H9 (cell line): ENCODE results near the gene CCDC85A. TPM values are rescaled to one million over a fixed set of nuclear protein-coding genes. Genes with fewer than 3 reads are reported as not detected.

Experiments
- DNase-seq: peaks from one replicate; pipeline ENCODE4 v3.0.0-alpha.2; 2017
- H2AFZ ChIP-seq: one replicate; pipeline ENCODE4 v1.6.1; 2013; ENCODE audit warnings: mild to moderate bottlenecking, low read length, control low read depth, moderate library complexity
- H2AK5ac ChIP-seq: 2 replicates; pipeline ENCODE4 v1.6.1; 2013; ENCODE audit warnings: low read length, control low read depth, mixed read lengths; ENCODE audit not compliant: insufficient read length
- H2BK120ac ChIP-seq: one replicate; pipeline ENCODE4 v1.6.1; 2013; ENCODE audit warnings: low read depth, mild to moderate bottlenecking, low read length, control low read depth, inconsistent platforms; ENCODE audit not compliant: poor library complexity, severe bottlenecking
- H2BK12ac ChIP-seq: 2 replicates; pipeline ENCODE4 v1.6.1; 2013; ENCODE audit warnings: low read length, control low read depth, mixed read lengths, low read depth; ENCODE audit not compliant: insufficient read length
- H2BK15ac ChIP-seq: 2 replicates; pipeline ENCODE4 v1.6.1; 2013; ENCODE audit warnings: low read depth, low read length, control low read depth
- H2BK20ac ChIP-seq: one replicate; pipeline ENCODE4 v1.6.1; 2013; ENCODE audit warnings: low read depth, mild to moderate bottlenecking, low read length, control low read depth, inconsistent platforms; ENCODE audit not compliant: poor library complexity, severe bottlenecking
- H2BK5ac ChIP-seq: 2 replicates; pipeline ENCODE4 v1.6.1; 2013; ENCODE audit warnings: low read length, control low read depth, mixed read lengths; ENCODE audit not compliant: insufficient read length
- H3K14ac ChIP-seq: 2 replicates; pipeline ENCODE4 v1.6.1; 2013; ENCODE audit warnings: low read length, control low read depth; ENCODE audit not compliant: insufficient read depth
- H3K18ac ChIP-seq: 2 replicates; pipeline ENCODE4 v1.6.1; 2013; ENCODE audit warnings: low read depth, mild to moderate bottlenecking, mixed read lengths, low read length, control low read depth; ENCODE audit not compliant: insufficient read length
- H3K23ac ChIP-seq: 2 replicates; pipeline ENCODE4 v1.6.1; 2013; ENCODE audit warnings: low read length, control low read depth, mixed read lengths, low read depth; ENCODE audit not compliant: insufficient read length
- H3K23me2 ChIP-seq: 2 replicates; pipeline ENCODE4 v1.6.1; 2013; ENCODE audit warnings: low read depth, mild to moderate bottlenecking, mixed read lengths, low read length, control low read depth; ENCODE audit not compliant: insufficient read length, poor library complexity, severe bottlenecking
- H3K27ac ChIP-seq: 2 replicates; pipeline ENCODE4 v1.5.1; 2013; ENCODE audit warnings: low read length, control low read depth, mixed read lengths, low read depth; ENCODE audit not compliant: insufficient read length
- H3K27me3 ChIP-seq: 2 replicates; pipeline ENCODE4 v1.6.1; 2013; ENCODE audit warnings: low read length, control low read depth, inconsistent platforms; ENCODE audit not compliant: insufficient read depth
- H3K4ac ChIP-seq: 2 replicates; pipeline ENCODE4 v1.6.1; 2013; ENCODE audit warnings: low read depth, mild to moderate bottlenecking, control low read depth, inconsistent platforms, low read length, moderate library complexity
- H3K4me1 ChIP-seq: 2 replicates; pipeline ENCODE4 v1.6.1; 2013; ENCODE audit warnings: low read length, control low read depth, inconsistent platforms; ENCODE audit not compliant: insufficient read depth
- H3K4me2 ChIP-seq: 2 replicates; pipeline ENCODE4 v1.6.1; 2013; ENCODE audit warnings: low read length, control low read depth, mixed read lengths; ENCODE audit not compliant: insufficient read length, insufficient read depth
- H3K56ac ChIP-seq: 2 replicates; pipeline ENCODE4 v1.6.1; 2013; ENCODE audit warnings: low read depth, mild to moderate bottlenecking, mixed read lengths, low read length, control low read depth; ENCODE audit not compliant: insufficient read length
- H3K79me1 ChIP-seq: 2 replicates; pipeline ENCODE4 v1.6.1; 2013; ENCODE audit warnings: low read depth, mild to moderate bottlenecking, moderate library complexity, low read length, control low read depth, inconsistent platforms; ENCODE audit not compliant: insufficient read depth, poor library complexity, severe bottlenecking
- H3K79me2 ChIP-seq: 2 replicates; pipeline ENCODE4 v1.6.1; 2013; ENCODE audit warnings: low read length, control low read depth, inconsistent platforms; ENCODE audit not compliant: insufficient read depth
- H3K9ac ChIP-seq: 2 replicates; pipeline ENCODE4 v1.6.1; 2013; ENCODE audit warnings: low read length, control low read depth, mixed read lengths; ENCODE audit not compliant: insufficient read length; ENCODE audit errors: extremely low read depth
- H3K9me3 ChIP-seq: one replicate; pipeline ENCODE4 v1.6.1; 2013; ENCODE audit warnings: low read depth, low read length, inconsistent platforms; ENCODE audit not compliant: control insufficient read depth
- H3T11ph ChIP-seq: one replicate; pipeline ENCODE4 v1.6.1; 2013; ENCODE audit warnings: mild to moderate bottlenecking, low read length, control low read depth, inconsistent platforms
- H4K20me1 ChIP-seq: one replicate; pipeline ENCODE4 v1.6.1; 2013; ENCODE audit not compliant: control insufficient read depth, insufficient read length, insufficient read depth
- H4K5ac ChIP-seq: 2 replicates; pipeline ENCODE4 v1.6.1; 2013; ENCODE audit warnings: low read depth, mild to moderate bottlenecking, mixed read lengths, low read length, control low read depth; ENCODE audit not compliant: insufficient read length
- H4K8ac ChIP-seq: replicated peaks from 2 replicates; pipeline ENCODE4 v1.6.1; 2013; ENCODE audit warnings: low read length, control low read depth, mixed read lengths, low read depth; ENCODE audit not compliant: insufficient read length
- H4K91ac ChIP-seq: 2 replicates; pipeline ENCODE4 v1.6.1; 2013; ENCODE audit warnings: low read depth, mild to moderate bottlenecking, moderate library complexity, mixed read lengths, low read length, control low read depth; ENCODE audit not compliant: insufficient read length
- H3K27ac Mint-ChIP-seq, 3 experiments: 2 replicates in 2 of 3; 3 replicates in 1 of 3; pipeline ENCODE4 v1.8.0; 2020 to 2021; ENCODE audit warnings: mixed read lengths in 3 of 3, mild to moderate bottlenecking in 1 of 3, moderate library complexity in 1 of 3
- H3K27me3 Mint-ChIP-seq: 2 replicates; pipeline ENCODE4 v1.8.0; 2021; ENCODE audit warnings: low read depth, mild to moderate bottlenecking, moderate library complexity, mixed read lengths
- H3K36me3 Mint-ChIP-seq, 3 experiments: 2 replicates in 2 of 3; 3 replicates in 1 of 3; pipeline ENCODE4 v1.8.0; 2020 to 2021; ENCODE audit warnings: low read depth in 3 of 3, mixed read lengths in 3 of 3; ENCODE audit not compliant: insufficient read depth in 1 of 3
- H3K4me1 Mint-ChIP-seq, 2 experiments: 2 replicates each; pipeline ENCODE4 v1.8.0; 2020; ENCODE audit warnings: mixed read lengths in 2 of 2
- H3K4me3 Mint-ChIP-seq, 2 experiments: 2 replicates in 1 of 2; 3 replicates in 1 of 2; pipeline ENCODE4 v1.8.0; 2020 to 2021; ENCODE audit warnings: mild to moderate bottlenecking in 2 of 2, mixed read lengths in 2 of 2, moderate library complexity in 1 of 2
- H3K9me3 Mint-ChIP-seq, 2 experiments: 2 replicates in 1 of 2; 3 replicates in 1 of 2; pipeline ENCODE4 v1.8.0; 2020; ENCODE audit warnings: mild to moderate bottlenecking in 2 of 2, mixed read lengths in 2 of 2, moderate library complexity in 1 of 2
- CTCF ChIP-seq: fragments of 200-600 bp; sonication (generic); conservative IDR thresholded peaks from 3 replicates; pipeline ENCODE4 v1.8.0; 2021; ENCODE audit warnings: antibody characterized with exemption, mild to moderate bottlenecking
- WGBS: extraction: QIAGEN DNeasy Blood & Tissue Kit; methylation state at CpG from one replicate; pipeline ENCODE4 v1.1.7; 2013; ENCODE audit warnings: missing lambda C conversion rate, low lambda C conversion rate, mixed read lengths; ENCODE audit not compliant: insufficient read length; ENCODE audit errors: extremely low coverage; 5-methylcytosine and 5-hydroxymethylcytosine counted together
- total RNA-seq: library from RNA; stranded (reverse); gene quantifications from 2 replicates; pipeline ENCODE4 v1.2.1, GENCODE V29; 2021

CCDC85A gene
- total RNA-seq, 1 experiment from 2014 or later, result 0.17 TPM

- no peak overlapping the region for H2BK20ac ChIP-seq
- Mint-ChIP-seq H3K4me3 (no peak overlapping the region), H3K27me3 (no peaks in the 10 kb centered on the region; the same call in 1 of the 2 replicates), H3K27ac (no peak overlapping the region), H3K36me3 (no peaks in the 10 kb centered on the region), H3K9me3 (no peaks in the 10 kb centered on the region), H3K4me1 (peaks cover 20 to 26% of the 10 kb centered on the region in 2 experiments)
- no peak overlapping the region for H4K8ac ChIP-seq
- no peak overlapping the region for H2AFZ ChIP-seq
- H4K5ac ChIP-seq, result no peak overlapping the region
- no peak overlapping the region for H2BK12ac ChIP-seq
- no peaks in the 10 kb centered on the region for H3K79me1 ChIP-seq
- no peak overlapping the region for H2BK15ac ChIP-seq
- no peak overlapping the region for H3K18ac ChIP-seq
- no peaks in the 10 kb centered on the region for H3K9me3 ChIP-seq
- H4K20me1 ChIP-seq, result no peaks in the 10 kb centered on the region
- H3K9ac ChIP-seq, result no peak overlapping the region
- H3K23me2 ChIP-seq, result no peaks in the 10 kb centered on the region
- TF ChIP-seq CTCF, result no peak
- no peak overlapping the region for H3K23ac ChIP-seq
- no peaks in the 10 kb centered on the region for H3K27me3 ChIP-seq
- no peak overlapping the region for H3K27ac ChIP-seq
- no CpG with 5 or more reads among the region's 2 CpGs for WGBS
- DNase-seq, result no peak
- no peaks in the 10 kb centered on the region for H3K79me2 ChIP-seq
- no peak overlapping the region for H3K14ac ChIP-seq
- H2AK5ac ChIP-seq, result no peak overlapping the region
- H2BK120ac ChIP-seq, result no peak overlapping the region
- no peak overlapping the region for H3K56ac ChIP-seq
- no peak overlapping the region for H4K91ac ChIP-seq
- H3K4me1 ChIP-seq, result peaks cover 3% of the 10 kb centered on the region; the same call in 1 of the 2 replicates
- no peak overlapping the region for H2BK5ac ChIP-seq
- no peak overlapping the region for H3K4me2 ChIP-seq
- H3K4ac ChIP-seq, result no peak overlapping the region
- H3T11ph ChIP-seq, result no peak overlapping the region
These were observed 154.4 kb downstream of the CCDC85A start for GRCh38 chr2:56338232-56338631.
